ENCODE measurements around the gene SPAAR.
"Not testable (repeated sequence)": the region's sequence is repeated elsewhere in the genome, so short reads cannot be mapped to it uniquely, and the experiment has no call there.

Gene SPAAR

DNA sequence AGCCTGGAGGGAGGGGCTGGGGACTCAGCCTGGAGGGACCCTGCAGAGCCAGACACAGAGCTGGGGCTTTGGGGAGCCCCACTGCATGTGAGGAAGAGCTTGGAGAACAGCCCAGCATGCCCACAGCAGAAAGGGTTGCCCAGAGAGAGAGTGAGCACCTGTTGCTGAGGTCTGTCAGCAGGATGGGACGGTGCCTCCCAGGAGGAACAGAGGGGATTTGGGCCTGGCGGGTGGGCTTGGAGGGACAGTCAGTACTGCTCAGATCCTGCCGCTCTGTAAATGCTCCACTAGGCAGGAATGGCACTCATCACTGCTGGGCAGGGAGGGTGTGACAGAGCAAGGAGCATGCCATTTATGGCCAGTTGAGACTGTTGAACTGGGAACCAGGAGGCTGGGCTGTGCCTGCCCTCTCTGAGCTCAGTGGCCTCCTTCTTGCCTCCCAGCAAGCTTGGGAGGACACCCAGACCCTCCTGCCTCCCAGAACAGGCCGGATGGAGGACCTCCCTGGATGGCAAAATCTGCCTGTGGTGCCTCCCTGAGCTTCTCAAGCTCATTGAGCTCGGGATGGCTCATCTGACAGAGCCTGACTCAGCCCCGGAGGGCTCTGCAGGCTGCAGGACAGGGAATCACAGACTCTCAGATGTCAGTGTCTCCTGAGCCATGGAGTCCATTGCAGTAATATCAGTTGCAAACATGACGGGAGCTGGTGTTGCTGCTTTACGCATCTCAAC is 4.1 kb upstream of the SPAAR start:
- DNase-seq = no peak

GRCh38 chr9:35905912-35906679 is 3.2 kb upstream of the SPAAR start, which contains the start of gene HRCT1:
Gene HRCT1, plus strand, starts transcription at chr9:35906202. Its CDS starts 86 bp downstream, at chr9:35906288.
- no peak for DNase-seq

- DNase-seq = no peak
These were observed 2.2 kb upstream of the SPAAR start for GRCh38 chr9:35906923-35907699.

DNA sequence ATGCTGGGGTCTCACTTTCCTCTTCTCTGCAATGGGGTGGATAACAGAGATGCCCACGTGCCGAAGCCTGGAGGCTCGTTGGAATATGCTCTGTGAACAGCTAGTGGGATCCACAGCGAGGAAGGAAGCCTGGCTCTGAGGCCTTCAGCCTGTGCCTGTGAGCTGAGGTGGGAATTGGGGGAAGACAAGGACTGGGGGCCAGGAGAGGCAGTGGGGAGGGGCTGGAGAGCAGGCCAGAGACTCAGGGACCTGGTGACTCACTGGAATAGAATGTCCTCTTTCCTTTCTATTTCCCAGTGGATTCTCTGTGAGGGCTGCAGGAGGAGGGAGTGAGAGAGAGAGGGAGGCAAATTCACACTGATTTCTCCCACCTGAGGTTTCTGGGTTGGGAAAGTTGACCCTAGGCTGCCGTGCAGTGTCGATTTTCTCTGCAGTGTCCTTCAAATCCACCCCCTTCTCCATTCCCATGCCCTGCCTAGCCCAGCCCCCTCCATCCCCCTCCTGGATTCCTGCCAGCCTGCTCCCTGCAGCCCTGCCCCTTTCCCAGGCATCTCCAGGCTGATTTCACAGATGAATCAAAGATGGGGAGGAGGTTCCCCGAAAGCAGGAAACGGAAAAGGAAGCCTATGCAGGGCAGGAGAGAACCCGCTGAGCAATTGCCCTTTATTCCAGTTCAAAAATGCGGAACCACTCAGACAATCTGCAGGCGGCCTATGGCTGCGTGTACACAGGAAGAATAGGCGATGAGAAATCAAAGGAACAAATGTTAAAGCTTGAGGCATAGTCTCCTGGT is 1.4 kb upstream of the SPAAR start:
- no peak for DNase-seq

DNA sequence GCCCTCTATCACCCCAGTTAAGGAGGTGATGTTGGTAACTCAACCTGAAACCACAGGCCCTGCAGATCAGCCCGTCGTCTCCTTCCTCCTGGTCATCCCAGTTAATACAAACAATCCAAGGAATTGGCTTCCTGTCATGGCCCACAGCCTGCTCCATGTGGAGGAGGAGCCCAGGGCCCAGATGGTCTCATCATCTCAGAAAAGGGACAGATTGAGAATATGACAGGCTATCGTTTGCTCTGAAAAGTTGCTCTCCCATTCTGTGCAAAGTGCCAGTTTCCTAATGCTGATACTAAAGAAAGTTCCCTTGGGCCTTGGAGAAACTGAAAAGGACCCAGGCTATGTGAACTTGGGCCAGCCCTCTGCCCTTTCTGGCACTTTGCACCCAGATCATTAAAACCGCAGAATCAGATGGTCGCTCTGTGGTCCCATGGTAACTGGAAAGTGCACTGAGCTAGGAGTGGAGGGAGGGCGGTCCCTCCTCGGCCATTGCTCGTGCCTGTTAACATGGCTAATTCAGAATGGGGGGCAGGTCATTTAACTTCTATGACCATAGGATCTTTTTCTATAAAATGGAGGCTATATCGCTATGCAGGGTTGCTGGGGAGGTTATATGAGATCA is 675 bp upstream of the SPAAR start:
- no peak for DNase-seq

- DNase-seq = no peak
These were observed 660 bp downstream of the SPAAR start for GRCh38 chr9:35909687-35910612.

DNA sequence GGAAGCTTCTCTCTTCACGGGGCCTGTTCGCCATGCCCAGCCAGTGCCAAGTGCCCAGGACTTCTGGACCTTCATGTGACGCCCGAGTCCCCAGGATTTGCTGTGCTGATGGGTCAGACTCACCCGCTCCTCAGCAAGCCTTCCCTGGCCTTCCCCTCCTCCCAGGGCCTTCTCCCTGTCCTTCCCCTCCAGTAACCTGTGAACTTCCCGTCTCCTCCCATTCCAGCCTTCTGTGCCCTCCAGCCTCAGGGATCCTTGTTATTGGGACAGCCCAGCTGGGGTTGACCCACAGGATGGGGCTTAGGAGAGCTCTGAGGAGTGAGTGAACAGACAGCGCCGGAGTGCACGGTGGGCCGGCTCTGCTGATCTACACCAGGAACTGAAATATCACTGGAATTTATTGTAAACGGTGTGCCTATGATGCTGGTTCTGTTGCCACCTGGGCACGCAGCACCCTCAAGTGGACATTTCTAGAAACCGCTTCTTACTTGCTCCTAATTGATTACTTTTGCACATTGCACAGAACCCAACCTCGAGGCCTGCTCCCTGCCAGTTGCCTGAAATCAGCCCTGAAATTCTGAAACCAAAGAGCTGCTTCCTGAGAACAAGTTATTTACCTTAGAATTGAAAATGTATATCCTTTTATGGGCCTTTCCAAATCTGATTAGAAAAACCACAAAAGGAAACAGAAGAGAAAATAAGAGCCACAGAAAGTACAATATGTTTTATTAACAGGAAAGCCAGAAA is 1.5 kb downstream of the SPAAR start:
- DNase-seq = no peak

DNA sequence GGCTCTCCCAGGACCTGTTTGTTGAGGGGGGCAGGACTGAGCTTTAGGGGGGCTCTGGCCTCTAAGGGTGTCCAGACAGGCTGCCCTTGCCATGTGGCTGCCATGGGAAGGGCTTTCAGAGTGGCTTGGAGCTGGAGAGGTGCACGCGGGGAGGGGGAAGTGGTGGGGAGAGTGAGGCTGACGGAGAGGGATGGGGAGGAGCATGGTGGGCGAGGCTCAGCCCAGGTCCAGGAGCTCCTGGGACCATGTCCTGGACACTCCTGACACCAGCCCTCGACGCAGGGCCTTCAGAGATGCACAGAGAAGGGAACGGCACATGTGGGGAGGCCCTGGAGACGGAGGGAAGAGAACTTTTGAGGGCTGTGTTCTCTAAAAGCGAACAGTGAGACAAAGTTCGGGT is 2.4 kb downstream of the SPAAR start:
- DNase-seq = no peak

DNA sequence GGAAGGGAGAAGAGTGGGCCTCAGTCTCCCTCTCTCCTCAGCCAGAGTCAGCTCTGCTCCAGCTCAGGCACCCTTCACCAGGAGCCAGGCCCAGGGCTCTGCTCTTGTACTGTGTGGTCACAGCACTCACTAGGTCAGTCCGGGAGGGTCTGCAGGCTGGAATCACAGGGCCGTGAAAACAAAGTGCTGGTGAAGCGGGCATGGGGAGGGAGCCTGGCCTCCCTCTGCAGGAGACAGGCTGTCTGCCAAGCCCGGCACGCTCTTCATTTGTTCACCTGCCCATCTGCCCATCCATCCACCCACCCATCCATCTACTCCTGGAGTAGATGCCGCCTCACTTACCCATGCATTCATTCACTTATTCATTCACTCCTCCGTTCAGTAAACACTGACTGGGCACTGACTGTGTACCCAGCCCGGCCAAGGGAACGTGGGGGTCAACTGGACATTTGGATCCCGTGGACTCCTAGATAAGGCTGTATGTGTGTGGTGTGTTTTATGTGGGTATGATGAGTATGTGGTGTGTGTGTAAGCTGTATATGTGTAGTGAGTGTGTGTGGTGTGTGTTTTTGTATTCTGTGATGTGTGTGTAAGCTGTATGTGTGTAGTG is 3.6 kb downstream of the SPAAR start:
- no peak for DNase-seq

- DNase-seq = not testable (repeated sequence)
These were observed 4.1 kb downstream of the SPAAR start for GRCh38 chr9:35913429-35913828.

DNA sequence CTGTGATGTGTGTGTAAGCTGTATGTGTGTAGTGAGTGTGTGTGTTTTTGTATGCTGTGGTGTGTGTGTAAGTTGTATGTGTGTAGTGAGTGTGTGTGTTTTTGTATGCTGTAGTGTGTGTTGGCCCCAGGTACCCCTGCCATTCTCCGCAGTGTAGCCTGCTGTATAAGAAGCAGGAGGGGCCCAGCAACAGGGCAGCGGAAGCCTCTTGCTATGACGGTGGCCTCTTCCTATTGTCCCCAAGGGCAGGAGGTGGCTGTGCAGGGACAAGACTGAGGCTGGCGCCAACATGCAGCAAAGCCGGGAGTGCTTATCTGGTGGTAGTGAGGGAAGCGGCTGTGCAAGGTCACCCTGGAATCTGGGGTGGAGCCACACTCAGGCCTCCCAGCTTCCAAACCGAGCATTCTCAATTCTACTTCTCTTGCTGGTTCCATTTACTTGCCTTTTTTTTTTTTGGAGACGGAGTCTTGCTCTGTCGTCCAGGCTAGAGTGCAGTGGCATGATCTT is 5.1 kb downstream of the SPAAR start:
- no peak for DNase-seq

DNA sequence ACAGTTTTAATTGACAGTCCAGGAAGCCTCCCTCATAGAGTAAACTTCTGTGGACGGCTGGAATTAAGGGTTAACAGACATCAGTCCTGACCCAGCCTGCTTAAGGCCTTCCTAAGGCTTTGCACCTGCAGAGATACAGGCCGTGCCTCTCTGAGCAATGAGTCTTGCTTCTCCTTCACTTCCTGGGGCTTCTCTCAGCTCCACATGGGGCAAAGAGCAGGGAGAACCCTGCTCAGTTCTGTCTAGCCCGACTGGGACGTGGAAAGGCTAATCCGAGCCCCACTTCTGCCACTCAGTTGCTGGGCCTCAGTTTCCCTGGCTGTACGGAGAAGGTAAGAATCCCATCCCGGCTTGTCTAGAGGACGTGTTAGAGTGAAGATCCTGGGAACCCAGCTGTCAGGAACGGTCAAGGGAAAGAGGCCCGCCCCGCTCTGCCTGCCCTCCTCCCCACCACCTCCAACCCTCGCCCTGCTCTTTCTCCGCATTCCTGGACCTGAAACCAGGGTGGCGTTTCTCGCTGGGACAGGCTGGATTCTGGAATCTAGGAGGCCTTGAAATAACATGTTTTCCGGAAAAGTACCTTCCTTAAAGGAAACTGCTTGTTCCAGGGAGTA is 6.5 kb downstream of the SPAAR start:
- no peak for DNase-seq

- no peak for DNase-seq
These were observed 8.0 kb downstream of the SPAAR start for GRCh38 chr9:35917261-35917660.

- DNase-seq = no peak
These were observed 9.5 kb downstream of the SPAAR start for GRCh38 chr9:35918780-35919179.

DNA sequence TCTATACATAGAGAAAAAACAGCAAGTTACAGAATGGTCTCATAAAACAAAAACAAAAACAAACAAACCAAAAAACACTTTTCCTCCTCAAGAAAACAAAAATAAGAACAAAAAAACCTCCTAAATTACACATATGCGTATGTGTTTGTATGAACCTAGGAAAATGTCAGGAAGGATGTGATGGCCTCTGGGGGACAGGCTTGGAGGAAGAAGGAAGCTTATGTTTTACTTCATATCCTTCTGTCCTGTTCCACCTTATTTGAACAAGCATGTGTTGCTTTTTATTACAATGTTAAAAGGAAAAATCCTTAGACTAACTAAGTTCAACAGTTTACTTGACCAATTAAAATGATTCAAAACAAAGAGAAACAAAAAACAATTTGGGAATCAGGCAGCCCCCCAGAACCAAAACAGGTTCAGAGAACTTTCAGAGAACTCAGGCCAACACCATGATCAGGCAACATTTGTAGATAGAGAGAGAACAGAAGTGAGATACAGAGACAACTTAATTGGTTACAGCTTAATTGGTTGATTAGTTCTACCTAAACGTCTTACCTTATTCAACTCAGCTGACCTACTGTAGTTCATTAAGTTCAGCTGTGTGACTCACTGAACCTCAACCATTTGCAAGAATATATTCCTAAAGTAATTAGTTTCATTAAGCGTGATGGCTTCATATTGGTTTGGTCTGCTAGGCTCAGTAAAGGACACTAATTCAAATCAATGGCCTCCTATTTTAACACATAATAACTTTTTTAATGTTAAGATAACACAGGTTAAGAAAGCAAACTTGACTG is 10.1 kb downstream of the SPAAR start:
- DNase-seq = no peak

DNA sequence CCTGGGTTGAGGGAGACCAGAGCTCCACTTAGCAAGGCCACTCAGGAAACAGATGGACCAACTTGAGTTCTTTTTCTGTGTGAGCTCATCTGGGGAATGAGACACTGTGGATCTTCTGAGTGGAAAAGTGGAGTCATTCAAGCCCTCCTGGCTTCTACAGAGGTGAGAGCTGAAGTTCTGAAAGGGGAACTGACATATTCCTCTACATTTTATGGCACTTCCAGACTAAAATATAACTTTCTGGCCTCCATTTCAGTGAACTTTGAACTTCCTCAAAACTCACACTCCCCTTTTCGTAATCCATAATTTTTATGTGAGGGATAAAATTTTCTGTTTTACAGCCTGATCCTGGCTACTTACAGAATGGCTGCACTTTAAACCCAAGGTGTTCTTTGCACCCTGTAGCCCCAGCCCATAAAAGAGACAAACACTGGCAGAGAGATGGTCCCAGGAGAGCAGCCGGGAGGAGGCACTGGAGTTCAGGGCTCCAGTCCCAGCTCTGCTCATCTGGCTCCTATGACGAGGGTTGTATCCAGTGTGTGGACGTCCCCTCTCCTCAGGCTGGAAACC is 10.8 kb downstream of the SPAAR start:
- no peak for DNase-seq

DNA sequence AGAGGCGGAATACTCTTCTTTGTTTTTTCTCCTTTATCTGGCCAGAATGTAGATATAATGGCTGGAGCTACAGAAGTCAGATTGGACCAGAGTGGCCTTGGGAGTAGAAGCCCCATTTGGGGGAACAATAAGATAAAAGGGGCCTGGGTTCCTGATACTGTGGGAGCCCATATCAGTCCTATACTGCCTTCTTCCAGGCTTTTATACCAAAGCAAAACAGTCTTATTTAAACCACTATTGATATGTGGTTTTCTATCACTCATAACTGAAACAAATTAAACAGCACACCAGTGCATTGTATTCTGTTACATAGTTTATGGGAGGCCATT is 14.3 kb downstream of the SPAAR start:
- DNase-seq = no peak

Data from NCI-H524 treated with DMSO at 0.1 percent for 48 hours (cell line).